Measurements from ENCODE around the gene CIT.
"Not testable (repeated sequence)": the region's sequence is repeated elsewhere in the genome, so short reads cannot be mapped to it uniquely, and the experiment has no call there.

CIT gene

DNA sequence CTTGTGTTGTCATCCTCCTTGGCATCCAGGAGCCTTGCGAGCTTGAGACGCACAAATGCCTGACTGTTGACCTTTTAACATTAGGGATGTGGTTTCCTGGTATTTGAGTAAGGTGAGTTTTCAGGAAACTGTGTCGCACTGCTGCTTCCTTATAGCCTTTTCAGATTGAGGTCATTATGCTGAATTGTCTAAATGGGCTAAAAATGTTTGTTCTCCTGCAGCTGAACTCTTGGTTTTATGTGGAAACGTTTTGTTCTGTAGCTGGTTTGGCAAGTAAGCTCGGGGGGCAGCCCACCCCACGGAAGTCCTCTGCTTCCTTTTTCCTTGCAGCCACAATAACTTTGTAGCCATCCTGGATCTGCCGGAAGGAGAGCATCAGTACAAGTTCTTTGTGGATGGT, 203.5 kb downstream of the CIT start:
- no peak for DNase-seq

DNA sequence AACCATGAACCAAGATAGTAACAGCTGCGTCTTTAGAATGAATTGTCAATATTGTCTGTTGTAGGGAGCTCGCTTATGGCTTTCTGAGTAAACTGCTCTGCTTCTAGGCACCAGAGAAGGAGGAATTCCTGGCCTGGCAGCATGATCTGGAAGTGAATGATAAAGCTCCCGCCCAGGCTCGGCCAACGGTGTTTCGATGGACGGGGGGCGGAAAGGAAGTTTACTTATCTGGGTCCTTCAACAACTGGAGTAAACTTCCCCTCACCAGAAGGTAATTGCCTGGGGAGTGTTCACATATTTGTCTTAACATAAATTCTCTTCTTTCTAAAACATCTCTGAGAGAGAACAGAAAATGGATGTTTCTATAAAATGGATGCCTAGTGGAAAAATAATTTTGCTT, 204.9 kb downstream of the CIT start:
- peak; percentile 85 for DNase-seq

DNA sequence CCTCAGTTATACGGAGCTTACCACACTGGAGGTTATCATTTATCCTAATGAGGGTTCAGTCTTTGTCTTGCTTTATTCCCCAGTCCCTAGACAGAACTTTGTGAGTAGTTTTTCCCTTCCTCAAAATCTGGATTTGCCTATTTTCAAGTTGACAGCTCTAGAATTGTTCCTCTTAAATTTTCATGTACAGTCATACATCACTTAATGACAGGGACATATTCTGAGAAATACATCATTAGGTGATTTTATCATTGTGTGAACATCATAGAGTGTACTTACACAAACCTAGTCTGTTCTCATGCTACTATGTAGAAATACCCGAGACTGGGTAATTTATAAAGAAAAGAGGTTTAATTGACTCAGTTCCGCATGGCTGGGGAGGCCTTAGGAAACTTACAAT, 206.1 kb downstream of the CIT start:
- DNase-seq: no peak

DNA sequence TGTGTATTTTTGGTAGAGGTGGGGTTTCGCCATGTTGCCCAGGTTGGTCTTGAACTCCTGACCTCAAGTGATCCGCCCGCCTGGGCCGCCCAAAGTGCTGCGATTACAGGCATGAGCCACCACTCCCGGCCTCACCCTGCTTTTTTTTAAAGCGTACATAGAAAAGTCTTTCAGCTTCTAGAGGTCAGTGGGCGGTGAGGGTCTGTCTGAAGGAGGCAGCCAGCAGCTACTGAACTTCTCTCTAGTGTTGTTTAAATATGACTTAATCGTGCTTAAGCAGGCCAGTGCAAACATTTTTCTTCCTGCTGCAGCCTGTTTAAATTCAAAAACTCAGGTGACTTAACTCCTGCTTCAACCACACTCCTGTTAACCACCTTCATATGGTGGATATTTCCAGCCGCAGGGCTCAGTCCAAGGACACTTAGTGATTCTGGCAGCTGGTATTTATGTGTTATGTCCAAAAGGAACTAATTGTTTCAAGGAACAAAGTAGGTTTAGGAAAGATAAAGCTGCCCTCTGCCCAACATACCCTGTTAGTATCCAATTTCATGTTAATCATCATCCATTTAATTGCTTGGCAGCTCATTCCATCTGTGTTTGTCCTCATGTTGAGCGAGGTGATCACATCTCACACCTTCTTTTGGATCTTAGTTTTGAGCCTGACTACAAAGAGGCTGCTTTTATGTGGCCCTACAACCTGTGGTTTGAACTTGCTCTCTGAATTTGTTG, 207.2 kb downstream of the CIT start:
- peak; percentile 44 for DNase-seq

DNA sequence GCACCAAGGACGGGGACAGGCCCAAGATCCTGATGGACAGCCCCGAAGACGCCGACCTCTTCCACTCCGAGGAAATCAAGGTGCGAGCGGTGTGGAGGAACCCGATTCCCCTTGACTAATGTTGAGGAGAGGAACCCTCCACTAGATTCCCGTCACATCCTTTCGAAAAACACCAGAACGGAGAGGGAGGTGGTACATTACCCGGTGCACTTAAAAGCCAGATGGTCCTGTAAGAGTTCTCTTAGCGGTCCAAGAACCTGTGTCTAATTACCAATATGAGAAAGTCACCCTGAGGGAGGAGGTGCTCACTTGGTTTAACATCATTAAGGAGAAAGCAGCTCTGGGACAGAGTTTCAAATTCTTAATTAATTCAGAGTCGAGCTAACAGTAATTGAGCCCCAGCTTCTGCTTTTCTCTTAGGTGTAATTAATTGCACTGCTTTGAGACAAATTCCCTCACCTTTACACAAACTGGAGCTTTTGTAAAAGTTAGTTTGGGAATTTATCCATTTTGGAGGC, 208.7 kb downstream of the CIT start:
- DNase-seq: no peak

DNA sequence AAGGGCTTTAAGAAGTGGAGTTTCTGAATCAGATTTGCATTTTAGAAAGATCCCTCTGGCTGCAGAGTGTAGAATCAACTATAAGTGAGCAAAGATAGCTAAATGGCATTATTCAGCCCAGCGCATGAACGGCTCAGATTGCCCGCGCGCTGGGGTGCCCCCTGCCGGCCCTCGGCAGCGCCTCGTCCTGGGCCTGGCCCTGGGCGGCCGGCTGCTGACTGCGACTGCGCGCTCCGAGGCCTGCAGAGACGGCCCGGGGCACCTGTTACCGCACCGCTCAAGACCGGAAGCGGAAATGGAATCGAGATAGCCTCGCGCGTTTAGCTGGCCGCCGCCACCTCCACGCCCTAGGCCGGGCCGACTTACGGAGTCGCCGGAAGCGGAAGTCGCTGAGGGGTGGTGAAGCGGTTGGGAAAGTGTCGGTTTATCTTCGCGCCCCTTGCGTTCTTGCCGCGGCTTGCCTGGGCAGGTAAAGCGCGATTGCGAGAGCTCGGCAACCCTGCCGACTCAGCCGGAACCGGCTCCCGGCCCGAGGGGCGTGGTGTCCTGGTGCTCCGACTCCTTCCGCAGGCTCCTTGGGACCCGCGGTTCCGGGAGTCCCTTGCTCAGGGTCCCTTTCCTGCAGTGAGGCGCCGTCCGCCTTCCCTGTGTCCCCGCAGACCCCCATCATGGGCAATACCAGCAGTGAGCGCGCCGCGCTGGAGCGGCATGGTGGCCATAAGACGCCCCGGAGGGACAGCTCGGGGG, 209.4 kb downstream of the CIT start, which contains the start of gene PRKAB1:
Gene PRKAB1, plus strand, starts transcription at position 557 of the 747 bp plus-strand sequence. Its CDS starts 112 bp downstream, at position 669.
- DNase-seq: peak; percentile 99

DNA sequence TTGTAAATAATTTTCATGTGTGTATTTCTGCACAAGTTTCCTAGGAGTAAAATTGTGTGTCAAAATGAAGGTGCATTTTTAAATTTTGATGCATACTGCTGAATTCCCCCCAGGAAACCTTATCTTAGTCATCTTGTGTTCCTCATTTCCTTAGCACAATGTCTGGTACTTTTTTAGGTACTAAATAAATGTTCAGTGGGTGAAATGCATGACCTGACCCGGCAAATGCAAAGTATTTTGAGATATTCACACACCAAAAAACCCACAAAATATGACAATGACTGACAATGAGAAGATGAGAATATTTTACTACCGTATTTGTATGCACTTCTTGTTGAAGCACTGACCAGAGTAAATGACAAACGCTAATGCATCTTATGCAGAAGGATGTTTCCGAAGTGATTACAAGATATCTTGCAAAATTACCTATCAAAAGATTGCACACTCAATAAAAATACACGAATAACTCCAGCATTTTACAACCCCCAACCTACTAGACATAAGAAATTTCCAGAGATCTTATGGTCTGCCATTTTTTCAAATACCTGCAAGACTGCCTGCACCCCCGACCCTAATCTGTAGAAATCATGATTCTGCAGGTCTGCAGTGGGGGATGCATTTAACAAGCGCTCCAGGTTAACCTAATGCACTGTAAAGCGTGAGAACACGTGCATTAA, 210.1 kb downstream of the CIT start:
- no peak for DNase-seq

DNA sequence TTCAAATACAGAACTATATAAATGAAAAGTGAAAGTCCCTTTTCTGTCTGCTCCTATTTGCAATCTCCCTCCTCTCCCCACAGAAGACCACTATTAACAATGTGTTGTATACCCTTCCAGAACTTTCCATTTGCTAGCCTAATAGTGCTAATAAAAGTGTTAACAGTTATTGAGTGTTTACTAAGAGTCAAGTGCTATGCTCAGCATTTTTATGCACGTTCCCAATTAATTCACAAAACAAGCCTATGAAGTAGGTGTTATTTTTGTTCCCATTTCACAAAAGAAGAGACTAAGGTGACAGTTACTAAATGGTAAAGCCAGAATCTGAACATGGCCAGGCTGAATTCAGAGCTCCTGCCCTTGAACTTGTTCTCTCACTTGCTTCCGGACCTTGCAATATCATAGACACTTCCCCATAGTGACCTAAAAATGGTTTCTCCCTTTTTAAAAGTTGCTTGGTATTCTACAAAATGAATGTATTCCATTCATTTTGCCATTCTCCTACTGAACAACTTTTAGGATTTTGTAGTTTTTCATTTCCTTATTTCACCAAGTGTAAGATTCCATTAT, 210.8 kb downstream of the CIT start:
- peak; percentile 67 for DNase-seq

DNA sequence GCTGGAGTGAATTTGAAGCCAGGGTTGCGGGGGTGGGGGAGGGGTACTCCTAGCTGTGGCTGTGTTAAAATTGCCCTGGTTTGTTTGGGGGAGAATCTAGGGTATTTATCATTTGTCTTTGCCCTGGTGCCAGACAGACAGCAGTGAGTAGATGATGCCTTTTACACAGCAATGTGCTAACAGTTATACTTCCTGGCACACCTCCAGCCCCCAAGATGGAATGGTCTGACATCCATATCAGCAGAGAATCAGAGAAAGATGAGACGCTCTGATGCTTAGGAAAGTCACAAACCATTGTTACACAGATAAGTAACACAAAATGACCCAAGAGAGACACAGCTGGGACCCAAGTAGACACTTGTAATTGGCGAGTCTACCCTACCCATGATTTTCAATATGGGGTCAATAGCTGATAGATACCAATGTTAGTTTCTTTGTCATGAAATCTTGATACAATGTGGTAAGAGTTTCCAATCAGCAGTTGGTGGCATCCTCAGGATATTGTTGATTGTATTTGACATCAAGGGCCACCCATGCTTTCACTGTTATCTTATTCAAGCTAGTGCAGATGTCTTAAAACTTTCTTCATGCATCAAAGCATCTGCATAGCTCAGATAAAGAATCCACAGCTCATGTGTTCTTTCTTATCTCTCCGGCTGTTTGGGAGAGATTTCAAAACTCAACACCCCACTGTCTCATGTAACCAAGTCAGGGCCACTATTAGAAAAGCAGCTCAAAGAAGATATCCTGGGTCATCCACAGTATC, 211.8 kb downstream of the CIT start:
- DNase-seq: peak; percentile 99

DNA sequence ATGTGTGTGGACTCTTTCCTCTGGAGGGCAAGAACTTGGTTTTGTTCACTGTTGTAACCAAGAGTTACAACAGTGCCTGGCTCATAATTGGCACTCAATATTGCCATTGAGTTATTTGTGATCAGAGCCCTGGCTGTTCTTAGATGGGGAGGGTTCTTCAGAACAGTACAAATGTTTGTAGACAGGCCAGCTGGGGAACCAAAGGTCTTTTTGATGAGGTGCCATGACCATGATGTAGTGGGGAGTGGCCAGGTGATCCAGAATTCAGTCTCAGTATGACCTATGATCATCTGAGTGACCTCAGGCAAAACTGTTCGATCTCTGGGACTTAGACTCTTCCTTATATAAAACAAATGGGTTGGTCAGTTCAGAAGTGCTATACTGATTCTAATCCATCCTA, 212.5 kb downstream of the CIT start:
- no peak for DNase-seq

DNA sequence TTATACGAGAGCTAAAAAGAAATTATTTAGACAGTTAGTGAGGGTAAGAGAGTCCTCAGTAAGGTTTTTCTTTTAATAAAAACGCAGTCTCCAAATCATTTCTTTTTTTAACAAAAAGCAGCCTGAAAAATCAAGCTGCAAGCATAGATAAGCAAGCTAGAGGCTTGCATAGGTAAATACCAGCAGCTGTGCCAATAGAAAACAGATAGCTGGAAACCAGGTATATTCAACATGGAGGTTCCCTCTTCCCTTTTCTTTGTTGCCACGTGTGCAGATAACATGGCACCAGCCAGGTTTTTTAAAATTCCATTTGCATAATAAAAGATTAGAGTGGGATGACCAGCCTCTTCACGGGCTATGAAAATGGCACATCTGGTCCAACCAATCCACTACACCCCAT, 215.2 kb downstream of the CIT start:
- no peak for DNase-seq

DNA sequence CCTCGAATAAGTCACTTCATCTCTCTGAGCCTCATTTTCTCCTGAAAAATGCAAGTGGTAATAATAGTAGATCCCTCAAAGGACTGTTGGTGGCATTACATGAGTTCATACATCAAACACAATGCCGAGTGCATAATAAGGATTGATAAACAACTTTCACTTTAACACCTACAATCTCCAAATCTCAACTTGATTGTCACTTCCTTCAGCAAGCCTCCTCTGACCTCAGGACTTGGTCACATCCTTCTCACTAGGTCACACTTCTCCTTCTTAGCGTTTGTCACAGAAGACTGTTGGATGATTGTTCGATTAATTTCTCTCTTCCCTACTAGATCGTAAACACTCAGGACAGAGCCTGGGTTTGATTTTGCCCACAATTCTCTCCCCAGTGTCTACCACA, 217.0 kb downstream of the CIT start:
- peak; percentile 54 for DNase-seq

DNA sequence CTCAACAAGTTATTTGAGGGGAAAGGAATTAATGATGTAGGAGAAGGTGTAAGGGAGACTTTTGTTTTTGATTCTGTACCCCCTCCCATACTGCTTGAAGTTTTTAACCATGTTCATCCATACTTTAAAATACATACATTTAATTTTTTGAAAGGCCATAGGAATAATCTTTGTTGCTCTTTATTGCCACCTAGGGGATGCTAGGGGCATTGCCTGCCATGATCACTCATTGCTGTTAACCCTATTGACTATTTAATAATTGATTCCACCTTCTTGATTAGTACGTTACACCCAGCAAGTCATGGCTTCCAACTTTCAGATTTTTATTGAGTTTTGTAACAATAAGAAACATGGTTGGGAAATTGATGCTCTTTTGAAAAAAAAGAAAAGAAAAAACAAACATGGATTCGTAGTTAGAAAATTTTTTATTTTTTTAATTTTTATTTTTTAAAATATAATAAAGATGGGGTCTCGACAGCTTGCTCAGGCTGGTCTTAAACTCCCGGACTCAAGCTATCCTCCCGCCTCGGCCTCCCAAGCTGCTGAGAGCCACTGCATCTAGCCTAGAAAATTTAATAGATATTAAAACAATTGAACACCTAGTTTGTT, 217.7 kb downstream of the CIT start:
- DNase-seq: peak; percentile 82

DNA sequence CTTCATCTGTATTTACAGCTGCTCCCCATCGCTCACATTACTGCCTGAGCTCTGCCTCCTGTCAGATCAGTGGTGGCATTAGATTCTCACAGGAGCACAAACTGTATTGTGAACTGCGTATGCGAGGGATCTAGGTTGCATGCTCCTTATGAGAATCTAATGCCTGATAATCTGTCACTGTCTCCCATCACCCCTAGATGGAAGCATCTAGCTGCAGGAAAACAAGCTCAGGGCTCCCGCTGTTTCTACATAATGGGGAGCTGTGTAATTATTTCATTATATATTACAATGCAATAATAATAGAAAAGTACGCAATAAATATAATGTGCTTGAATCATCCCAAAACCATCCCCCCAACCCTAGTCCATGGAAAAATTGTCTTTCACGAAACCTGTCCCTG, 219.0 kb downstream of the CIT start:
- DNase-seq: not testable (repeated sequence)

DNA sequence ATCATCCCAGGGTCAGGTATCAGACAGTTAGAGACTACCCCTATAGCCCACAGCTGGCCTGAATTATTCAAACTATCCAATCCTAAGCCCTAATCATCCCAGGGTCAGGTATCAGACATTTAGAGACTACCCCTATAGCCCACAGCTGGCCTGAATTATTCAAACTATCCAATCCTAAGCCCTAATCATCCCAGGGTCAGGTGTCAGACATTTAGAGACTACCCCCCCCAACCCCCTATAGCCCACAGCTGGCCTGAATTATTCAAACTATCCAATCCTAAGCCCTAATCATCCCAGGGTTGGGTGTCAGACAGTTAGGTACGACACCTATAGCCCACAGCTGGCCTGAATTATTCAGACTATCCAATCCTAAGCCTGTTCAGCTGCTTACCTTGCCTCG, 220.1 kb downstream of the CIT start:
- not testable (repeated sequence) for DNase-seq

DNA sequence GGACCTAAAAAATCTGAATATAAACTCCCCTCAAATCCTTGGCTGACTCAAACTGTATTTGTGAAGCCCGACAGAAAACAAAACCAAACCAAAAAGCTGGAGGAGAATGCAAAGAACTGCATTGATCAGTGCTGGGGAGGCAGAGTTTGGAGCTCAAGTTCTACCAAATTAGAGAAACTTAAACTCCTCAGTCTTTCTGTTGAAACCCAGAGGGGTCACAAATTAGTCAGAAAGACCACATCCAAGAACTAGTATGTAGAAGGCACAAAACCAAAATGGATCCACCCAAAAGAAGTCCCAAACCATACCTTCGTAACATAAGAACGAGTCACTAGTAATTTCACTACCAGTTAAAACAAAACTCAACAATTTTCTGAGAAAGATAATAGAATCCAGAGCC, 224.5 kb downstream of the CIT start:
- no peak for DNase-seq

DNA sequence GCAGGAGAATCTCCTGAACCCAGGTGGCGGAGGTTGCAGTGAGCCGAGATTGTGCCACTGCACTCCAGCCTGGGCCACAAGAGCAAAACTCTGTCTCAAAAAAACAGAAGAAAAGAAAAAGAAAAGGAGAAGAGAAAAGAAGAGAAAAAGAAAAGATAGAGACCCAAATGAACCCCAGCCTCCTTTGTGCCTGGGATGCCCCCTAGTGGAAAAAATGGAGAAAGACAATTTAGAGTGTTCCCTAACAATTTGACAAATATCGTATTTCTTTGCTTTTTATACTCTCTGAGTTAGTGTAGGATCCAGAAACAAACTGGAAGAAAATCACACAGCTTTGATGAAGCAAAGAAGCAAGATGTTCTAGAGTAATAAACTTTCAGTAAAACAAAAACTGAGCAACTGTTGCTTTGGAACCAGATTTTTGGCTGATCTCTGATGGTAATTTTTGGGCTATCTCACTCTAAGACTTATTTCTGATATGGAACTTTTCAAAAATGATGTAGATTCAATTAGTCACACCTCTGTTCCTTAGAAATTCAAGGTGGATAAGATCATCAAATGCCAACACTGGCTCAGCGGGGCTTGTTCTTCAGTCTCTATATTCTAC, 227.8 kb downstream of the CIT start:
- DNase-seq: peak; percentile 51

DNA sequence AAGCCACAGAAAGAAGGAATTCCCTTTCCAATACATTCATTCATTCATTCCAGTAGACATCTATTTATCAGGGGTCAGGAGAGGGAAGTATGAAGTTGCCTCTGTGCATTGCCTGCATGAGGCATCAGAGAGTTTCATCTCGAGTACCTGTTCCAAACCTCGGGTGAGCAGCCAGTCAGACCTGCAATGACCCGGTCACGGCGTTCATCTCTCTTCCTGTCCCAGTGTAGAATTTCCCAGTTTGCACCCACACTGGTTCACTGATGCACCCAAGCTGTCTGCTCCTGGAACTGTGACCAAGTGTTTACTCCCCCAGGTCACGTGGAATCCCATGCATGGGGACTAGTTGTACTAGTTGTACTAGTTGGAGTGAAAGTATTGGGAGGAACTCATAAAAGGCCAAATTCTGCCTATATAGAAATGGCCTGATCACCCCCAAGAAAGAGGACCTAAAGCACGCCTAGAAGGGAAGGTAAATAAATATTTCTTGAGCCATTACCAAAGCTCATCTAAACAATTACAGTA, 231.5 kb downstream of the CIT start:
- no peak for DNase-seq

DNA sequence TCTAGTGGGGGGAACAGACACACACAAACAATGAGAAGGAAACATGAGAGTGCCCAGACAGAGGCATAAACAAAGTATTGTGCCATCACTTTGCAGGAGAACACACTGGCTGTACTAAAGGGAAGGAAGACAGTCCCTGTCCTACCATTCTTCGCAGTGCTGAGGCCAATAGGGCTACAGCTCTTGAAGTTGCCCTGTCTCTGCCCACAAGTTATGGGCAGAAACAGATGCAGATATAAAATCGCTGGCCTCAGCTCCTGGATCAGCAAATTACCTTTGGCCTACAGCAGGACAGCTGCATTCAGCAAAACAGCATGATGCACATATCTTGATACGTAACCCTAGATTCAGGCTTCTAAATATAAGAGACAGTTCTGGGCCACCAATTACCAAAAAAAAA, 232.2 kb downstream of the CIT start:
- no peak for DNase-seq

DNA sequence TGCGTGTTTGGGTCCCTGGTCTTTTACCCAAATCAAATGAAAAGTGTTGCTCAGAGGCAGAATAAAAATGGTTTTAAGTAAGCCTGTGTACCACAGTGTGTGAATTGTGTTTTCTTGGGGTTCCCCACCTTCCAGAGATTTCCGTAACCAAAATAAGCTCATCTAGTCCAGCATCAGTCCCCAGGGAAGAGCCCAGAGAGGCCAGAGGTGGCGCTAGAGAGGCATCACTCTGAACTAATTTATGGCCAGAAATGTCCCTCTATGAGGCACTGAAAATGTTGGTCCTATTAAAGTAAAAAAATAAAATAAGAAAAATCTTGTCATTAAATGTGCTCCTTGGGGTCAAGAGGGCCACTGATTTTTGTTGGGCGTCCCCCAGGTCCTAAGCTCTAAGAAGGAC, 234.1 kb downstream of the CIT start:
- peak; percentile 26 for DNase-seq

Data from hematopoietic multipotent progenitor cell treated with erythropoietin and hydrocortisone succinate and interleukin-3 and kit ligand, for 6 days (in vitro differentiated cells).